Loucy (cell line): Measurements from ENCODE around the gene SFXN5.

Experiments used
- CTCF ChIP-seq: fragments of 200-600 bp; sonication (generic); conservative IDR thresholded peaks from 2 replicates; pipeline ENCODE4 v1.5.1; 2014; ENCODE audit warnings: mild to moderate bottlenecking, antibody characterized with exemption, low read length
- EZH2phosphoT487 ChIP-seq: fragments of 200-600 bp; IDR thresholded peaks from 2 replicates; pipeline ENCODE4 v1.6.1; 2018; ENCODE audit warnings: antibody characterized with exemption, mild to moderate bottlenecking, moderate library complexity, borderline replicate concordance

GRCh38 chr2:73013936-73014335 is 57.6 kb downstream of the SFXN5 start:
- TF ChIP-seq CTCF (no peak), EZH2phosphoT487 (no peak)
